ENCODE results near the gene PLCH1. TPM values are rescaled to one million over a fixed set of nuclear protein-coding genes. Genes with fewer than 3 reads are reported as not detected.
"Not testable (repeated sequence)": the region's sequence is repeated elsewhere in the genome, so short reads cannot be mapped to it uniquely, and the experiment has no call there.

PLCH1 gene
- total and polyA plus RNA-seq, 2 of the 8 experiments (the other 6 are each of a cell fraction or from before 2014, with no cell fraction given): 5.8 to 17.2 TPM

DNA sequence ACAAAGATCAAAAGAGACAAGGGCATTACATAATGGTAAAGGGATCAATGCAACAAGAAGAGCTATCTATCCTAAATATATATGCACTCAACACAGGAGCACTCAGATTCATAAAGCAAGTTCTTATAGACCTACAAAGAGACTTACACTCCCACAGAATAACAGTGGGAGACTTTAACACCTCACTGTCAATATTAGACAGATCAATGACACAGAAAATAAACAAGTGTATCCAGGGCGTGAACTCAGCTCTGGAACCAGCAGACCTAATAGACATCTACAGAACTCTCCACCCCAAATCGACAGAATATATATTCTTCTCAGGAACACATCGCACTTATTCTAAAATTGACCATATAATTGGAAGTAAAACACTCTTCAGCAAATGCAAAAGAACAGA, 122.2 kb downstream of the PLCH1 start:
- H3K18ac ChIP-seq (ENCODE audit: extremely low read depth, low read length); H3K9me3 ChIP-seq (ENCODE audit: insufficient read depth in 2 of 2, low read depth in 1 of 2, low read length in 1 of 2); H3K79me2 ChIP-seq (ENCODE audit: control insufficient read depth in 1 of 2, insufficient read depth in 2 of 2, low read length in 2 of 2); H3K56ac ChIP-seq (replicated peaks; ENCODE audit: insufficient read length, low read depth, low read length); H2AK5ac ChIP-seq (ENCODE audit: low read depth, low read length); H3K23ac ChIP-seq (ENCODE audit: insufficient read length); H4K8ac ChIP-seq (ENCODE audit: extremely low read depth, insufficient read depth, low read length); H2BK15ac ChIP-seq (ENCODE audit: low read length); H3K79me1 ChIP-seq (ENCODE audit: low read depth, low read length); H3K9ac ChIP-seq (replicated peaks in 1 of 4; ENCODE audit: extremely low read depth in 1 of 4, low read depth in 3 of 4, low read length in 3 of 4); H4K20me1 ChIP-seq (replicated peaks in 1 of 2; ENCODE audit: control insufficient read depth in 1 of 2, insufficient read depth in 2 of 2, low read length in 2 of 2); H3K4me3 ChIP-seq (ENCODE audit: extremely low read depth in 1 of 4, insufficient read depth in 2 of 4, low read depth in 3 of 4, low read length in 4 of 4); H2BK12ac ChIP-seq (ENCODE audit: low read depth, low read length); H4K91ac ChIP-seq (replicated peaks; ENCODE audit: insufficient read length, low read length); H3K4ac ChIP-seq (replicated peaks; ENCODE audit: insufficient read length, low read depth, low read length); H2BK5ac ChIP-seq (ENCODE audit: low read depth, low read length); H3K23me2 ChIP-seq (ENCODE audit: low read depth, low read length); H2BK120ac ChIP-seq (replicated peaks; ENCODE audit: low read depth, low read length); H2AFZ ChIP-seq (ENCODE audit: low read length); H3K4me2 ChIP-seq (ENCODE audit: insufficient read depth in 1 of 2, low read depth in 2 of 2, low read length in 2 of 2); H3K27ac ChIP-seq (ENCODE audit: low read depth, low read length); FAIRE-seq; POLR2A ChIA-PET (ENCODE audit: partially characterized antibody); H4K5ac ChIP-seq (ENCODE audit: insufficient read length, low read depth, low read length); DNase-seq (ENCODE audit: low read depth in 1 of 2, low spot score in 2 of 2); H3K14ac ChIP-seq (ENCODE audit: insufficient read length); H2BK20ac ChIP-seq (ENCODE audit: low read length); H3K36me3 ChIP-seq (ENCODE audit: control insufficient read depth in 2 of 4, insufficient read depth in 4 of 4, low read length in 3 of 4); H3K27me3 ChIP-seq (replicated peaks in 1 of 4; ENCODE audit: control insufficient read depth in 3 of 4, extremely low read depth in 1 of 4, insufficient read depth in 3 of 4, low read length in 3 of 4): not testable (repeated sequence)
- peaks cover 4 to 16% (median 10%) of the 10 kb centered on the region in 4 experiments; a peak in 5 of 7 replicates for H3K4me1 ChIP-seq (replicated peaks in 1 of 4; ENCODE audit: control insufficient read depth in 3 of 4, insufficient read depth in 4 of 4, low read length in 3 of 4)
- CTCF ChIA-PET (ENCODE audit: partially characterized antibody): interaction anchor here (0.6 to 0.9 kb wide), 2 partner anchors 10 to 17 kb away, joined by 3 to 4 read pairs; no protein-coding TSS in a partner anchor
- 74% methylated on average over 3 of the region's 3 CpGs; no CpG with 5 or more reads in 1 of the 2 experiments for WGBS, 2 experiments (ENCODE audit: extremely low coverage in 1 of 2, insufficient coverage in 1 of 2, insufficient read length in 1 of 2, insufficient replicate concordance in 2 of 2, low coverage in 1 of 2, low lambda C conversion rate in 2 of 2, missing lambda C conversion rate in 1 of 2)

DNA sequence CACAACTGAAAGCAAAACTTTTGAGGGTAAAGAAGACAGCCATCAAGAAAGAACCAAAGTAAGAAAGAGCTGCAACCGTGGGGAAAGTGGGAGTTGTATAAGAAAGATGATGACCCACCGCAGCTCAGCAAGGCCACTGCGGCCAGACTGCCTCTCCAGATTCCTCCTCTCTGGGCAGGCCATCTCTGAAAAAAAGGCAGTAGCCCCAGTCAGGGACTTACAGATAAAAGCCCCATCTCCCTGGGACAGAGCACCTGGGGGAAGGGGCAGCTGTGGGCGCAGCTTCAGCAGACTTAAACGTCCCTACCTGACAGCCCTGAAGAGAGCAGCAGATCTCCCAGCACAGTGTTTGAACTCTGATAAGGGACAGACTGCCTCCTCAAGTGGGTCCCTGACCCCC, 124.3 kb downstream of the PLCH1 start:
- ChIA-PET CTCF (ENCODE audit: partially characterized antibody) (interaction anchor here (0.9 to 1.7 kb wide), 3 partner anchors 12 to 81 kb away, joined by 4 to 6 read pairs (median 6); no protein-coding TSS in a partner anchor), POLR2A (ENCODE audit: partially characterized antibody) (interaction anchor here (1.3 kb wide), 1 partner anchor 12 kb away, joined by 3 read pairs; no protein-coding TSS in a partner anchor)
- H3K79me2 ChIP-seq (ENCODE audit: control insufficient read depth in 1 of 2, insufficient read depth in 2 of 2, low read length in 2 of 2); H3K4ac ChIP-seq (replicated peaks; ENCODE audit: insufficient read length, low read depth, low read length); H4K8ac ChIP-seq (ENCODE audit: extremely low read depth, insufficient read depth, low read length); H4K20me1 ChIP-seq (replicated peaks in 1 of 2; ENCODE audit: control insufficient read depth in 1 of 2, insufficient read depth in 2 of 2, low read length in 2 of 2); H4K5ac ChIP-seq (ENCODE audit: insufficient read length, low read depth, low read length); H3K23ac ChIP-seq (ENCODE audit: insufficient read length); H3K27me3 ChIP-seq (replicated peaks in 1 of 4; ENCODE audit: control insufficient read depth in 3 of 4, extremely low read depth in 1 of 4, insufficient read depth in 3 of 4, low read length in 3 of 4); H3K14ac ChIP-seq (ENCODE audit: insufficient read length); DNase-seq (ENCODE audit: low read depth in 1 of 2, low spot score in 2 of 2); H2AFZ ChIP-seq (ENCODE audit: low read length); H2BK20ac ChIP-seq (ENCODE audit: low read length); H3K4me3 ChIP-seq (ENCODE audit: extremely low read depth in 1 of 4, insufficient read depth in 2 of 4, low read depth in 3 of 4, low read length in 4 of 4); H2BK15ac ChIP-seq (ENCODE audit: low read length); H2AK5ac ChIP-seq (ENCODE audit: low read depth, low read length); H3K79me1 ChIP-seq (ENCODE audit: low read depth, low read length); H3K23me2 ChIP-seq (ENCODE audit: low read depth, low read length); H3K9ac ChIP-seq (replicated peaks in 1 of 4; ENCODE audit: extremely low read depth in 1 of 4, low read depth in 3 of 4, low read length in 3 of 4); H3K56ac ChIP-seq (replicated peaks; ENCODE audit: insufficient read length, low read depth, low read length); H2BK120ac ChIP-seq (replicated peaks; ENCODE audit: low read depth, low read length); H3K27ac ChIP-seq (ENCODE audit: low read depth, low read length); FAIRE-seq; H2BK12ac ChIP-seq (ENCODE audit: low read depth, low read length): not testable (repeated sequence)
- H2BK5ac ChIP-seq (ENCODE audit: low read depth, low read length): peak overlapping the region; percentile 3; the same call in 1 of the 2 replicates
- peak overlapping the region; percentile 47 for H4K91ac ChIP-seq (replicated peaks; ENCODE audit: insufficient read length, low read length)
- H3K9me3 ChIP-seq (ENCODE audit: insufficient read depth in 2 of 2, low read depth in 1 of 2, low read length in 1 of 2): peaks cover 8 to 13% of the 10 kb centered on the region in 2 experiments
- peaks cover 0 to 17% (median 5%) of the 10 kb centered on the region in 4 experiments; a peak in 3 of 8 replicates for H3K36me3 ChIP-seq (ENCODE audit: control insufficient read depth in 2 of 4, insufficient read depth in 4 of 4, low read length in 3 of 4)
- peak overlapping the region; percentile 16; the same call in 1 of the 2 replicates for H3K18ac ChIP-seq (ENCODE audit: extremely low read depth, low read length)
- H3K4me2 ChIP-seq (ENCODE audit: insufficient read depth in 1 of 2, low read depth in 2 of 2, low read length in 2 of 2): peak overlapping the region in 1 of 2 experiments; percentile 22; a peak in 1 of 4 replicates
- H3K4me1 ChIP-seq (replicated peaks in 1 of 4; ENCODE audit: control insufficient read depth in 3 of 4, insufficient read depth in 4 of 4, low read length in 3 of 4): peaks cover 4 to 16% (median 10%) of the 10 kb centered on the region in 4 experiments; a peak in 5 of 7 replicates
- 66% methylated on average over 5 of the region's 5 CpGs; no CpG with 5 or more reads in 1 of the 2 experiments for WGBS, 2 experiments (ENCODE audit: extremely low coverage in 1 of 2, insufficient coverage in 1 of 2, insufficient read length in 1 of 2, insufficient replicate concordance in 2 of 2, low coverage in 1 of 2, low lambda C conversion rate in 2 of 2, missing lambda C conversion rate in 1 of 2)

Data from H1 (cell line).